Loucy (cell line): Measurements from ENCODE around the gene NLRP10.
"Not testable (repeated sequence)": the region's sequence is repeated elsewhere in the genome, so short reads cannot be mapped to it uniquely, and the experiment has no call there.

ENCODE experiments used
- H2AFZ ChIP-seq: fragments of 200-600 bp; sonication (generic); 2 replicates; pipeline ENCODE4 v1.6.0; 2016; ENCODE audit warnings: antibody characterized with exemption, mild to moderate bottlenecking, low read length, moderate library complexity
- H3F3A ChIP-seq: fragments of 200-600 bp; 2 replicates; pipeline ENCODE4 v1.6.0; 2016; ENCODE audit warnings: antibody characterized with exemption, low read depth, mild to moderate bottlenecking
- H3K27me3 ChIP-seq: fragments of 200-600 bp; sonication (generic); 2 replicates; pipeline ENCODE4 v1.6.1; 2014; ENCODE audit warnings: low read length, mild to moderate bottlenecking; ENCODE audit not compliant: insufficient read depth, poor library complexity, severe bottlenecking
- H3K36me3 ChIP-seq: fragments of 200-600 bp; sonication (generic); 2 replicates; pipeline ENCODE4 v1.6.1; 2016; ENCODE audit warnings: low read length; ENCODE audit not compliant: insufficient read depth
- H3K4me1 ChIP-seq: fragments of 200-600 bp; sonication (generic); 2 replicates; pipeline ENCODE4 v1.5.1; 2014; ENCODE audit warnings: low read length, mild to moderate bottlenecking; ENCODE audit not compliant: insufficient read depth, poor library complexity, severe bottlenecking
- H3K4me2 ChIP-seq: fragments of 200-600 bp; sonication (generic); 2 replicates; pipeline ENCODE4 v1.6.0; 2014; ENCODE audit warnings: antibody characterized with exemption, low read length, low read depth, mild to moderate bottlenecking; ENCODE audit not compliant: poor library complexity, severe bottlenecking
- H3K4me3 ChIP-seq: fragments of 200-600 bp; sonication (generic); 2 replicates; pipeline ENCODE4 v1.5.1; 2014; ENCODE audit warnings: low read length, mild to moderate bottlenecking, mixed read lengths; ENCODE audit not compliant: poor library complexity, severe bottlenecking
- H3K79me2 ChIP-seq: fragments of 200-600 bp; sonication (generic); 2 replicates; pipeline ENCODE4 v1.6.1; 2014; ENCODE audit warnings: low read length; ENCODE audit not compliant: insufficient read depth
- H3K9ac ChIP-seq: fragments of 200-600 bp; sonication (generic); 2 replicates; pipeline ENCODE4 v1.6.0; 2014; ENCODE audit warnings: mild to moderate bottlenecking, low read depth, low read length, moderate library complexity; ENCODE audit not compliant: poor library complexity, severe bottlenecking
- H3K9me2 ChIP-seq: fragments of 200-600 bp; sonication (generic); replicated peaks from 2 replicates; pipeline ENCODE4 v1.6.1; 2016; ENCODE audit warnings: low read depth, low read length, mixed read lengths
- H3K9me3 ChIP-seq: fragments of 200-600 bp; sonication (generic); 2 replicates; pipeline ENCODE4 v1.6.1; 2014; ENCODE audit warnings: mild to moderate bottlenecking, antibody characterized with exemption, low read length, low read depth; ENCODE audit not compliant: insufficient read depth
- H4K20me1 ChIP-seq: fragments of 200-600 bp; sonication (generic); 2 replicates; pipeline ENCODE4 v1.6.0; 2014; ENCODE audit warnings: antibody characterized with exemption, low read length, mild to moderate bottlenecking; ENCODE audit not compliant: insufficient read depth, poor library complexity, severe bottlenecking
- EZH2phosphoT487 ChIP-seq: fragments of 200-600 bp; IDR thresholded peaks from 2 replicates; pipeline ENCODE4 v1.6.1; 2018; ENCODE audit warnings: antibody characterized with exemption, mild to moderate bottlenecking, moderate library complexity, borderline replicate concordance
- TF ChIP-seq, protein P1 (sequence below): fragments of 200-600 bp; sonication (generic); conservative IDR thresholded peaks from 2 replicates; pipeline ENCODE4 v1.5.1; 2014; ENCODE audit warnings: mild to moderate bottlenecking, antibody characterized with exemption, low read length

The NLRP10 gene

GRCh38 chr11:7994581-7995278 is 29.5 kb upstream of the NLRP10 start:
- Histone ChIP-seq H3K9me3 (no peaks in the 10 kb centered on the region), H3K4me1 (peaks cover 25% of the 10 kb centered on the region), H2AFZ (no peak overlapping the region), H3K9me2 (no peaks in the 10 kb centered on the region), H3K9ac (no peak overlapping the region), H3K4me3 (peak overlapping the region; percentile 37), H4K20me1 (peaks cover 9% of the 10 kb centered on the region), H3K4me2 (peak overlapping the region; percentile 52), H3F3A (no peaks in the 10 kb centered on the region), H3K27me3 (no peaks in the 10 kb centered on the region), H3K36me3 (peaks cover 72% of the 10 kb centered on the region), H3K79me2 (peaks cover 23% of the 10 kb centered on the region)
- no peak for TF ChIP-seq EZH2phosphoT487
- TF ChIP-seq, protein P1, sequence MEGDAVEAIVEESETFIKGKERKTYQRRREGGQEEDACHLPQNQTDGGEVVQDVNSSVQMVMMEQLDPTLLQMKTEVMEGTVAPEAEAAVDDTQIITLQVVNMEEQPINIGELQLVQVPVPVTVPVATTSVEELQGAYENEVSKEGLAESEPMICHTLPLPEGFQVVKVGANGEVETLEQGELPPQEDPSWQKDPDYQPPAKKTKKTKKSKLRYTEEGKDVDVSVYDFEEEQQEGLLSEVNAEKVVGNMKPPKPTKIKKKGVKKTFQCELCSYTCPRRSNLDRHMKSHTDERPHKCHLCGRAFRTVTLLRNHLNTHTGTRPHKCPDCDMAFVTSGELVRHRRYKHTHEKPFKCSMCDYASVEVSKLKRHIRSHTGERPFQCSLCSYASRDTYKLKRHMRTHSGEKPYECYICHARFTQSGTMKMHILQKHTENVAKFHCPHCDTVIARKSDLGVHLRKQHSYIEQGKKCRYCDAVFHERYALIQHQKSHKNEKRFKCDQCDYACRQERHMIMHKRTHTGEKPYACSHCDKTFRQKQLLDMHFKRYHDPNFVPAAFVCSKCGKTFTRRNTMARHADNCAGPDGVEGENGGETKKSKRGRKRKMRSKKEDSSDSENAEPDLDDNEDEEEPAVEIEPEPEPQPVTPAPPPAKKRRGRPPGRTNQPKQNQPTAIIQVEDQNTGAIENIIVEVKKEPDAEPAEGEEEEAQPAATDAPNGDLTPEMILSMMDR, result no peak

DNA sequence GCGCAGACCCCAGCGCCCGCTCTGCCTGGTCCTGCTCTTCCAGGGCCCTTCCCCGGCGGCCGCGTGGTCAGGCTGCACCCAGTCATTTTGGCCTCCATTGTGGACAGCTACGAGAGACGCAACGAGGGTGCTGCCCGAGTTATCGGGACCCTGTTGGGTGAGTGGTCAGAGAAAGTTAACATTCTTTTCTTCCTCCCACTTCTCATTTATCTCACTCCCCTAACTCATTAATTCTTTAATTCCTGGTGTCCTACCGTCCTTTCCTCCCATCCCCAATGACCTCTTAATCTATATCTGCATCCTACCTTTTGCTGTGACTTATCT is 22.3 kb upstream of the NLRP10 start:
- peaks cover 14% of the 10 kb centered on the region; the same call in 1 of the 2 replicates for H3K36me3 ChIP-seq
- H3K4me2 ChIP-seq, result peak overlapping the region; percentile 99
- H3F3A ChIP-seq, H3K27me3 ChIP-seq, H3K9me2 ChIP-seq, H3K9me3 ChIP-seq, H2AFZ ChIP-seq: not testable (repeated sequence)
- peaks cover 28% of the 10 kb centered on the region for H4K20me1 ChIP-seq
- peaks cover 26% of the 10 kb centered on the region for H3K4me1 ChIP-seq
- peak overlapping the region; percentile 90 for H3K4me3 ChIP-seq
- peak overlapping the region; percentile 74 for H3K9ac ChIP-seq
- peaks cover 49% of the 10 kb centered on the region for H3K79me2 ChIP-seq

DNA sequence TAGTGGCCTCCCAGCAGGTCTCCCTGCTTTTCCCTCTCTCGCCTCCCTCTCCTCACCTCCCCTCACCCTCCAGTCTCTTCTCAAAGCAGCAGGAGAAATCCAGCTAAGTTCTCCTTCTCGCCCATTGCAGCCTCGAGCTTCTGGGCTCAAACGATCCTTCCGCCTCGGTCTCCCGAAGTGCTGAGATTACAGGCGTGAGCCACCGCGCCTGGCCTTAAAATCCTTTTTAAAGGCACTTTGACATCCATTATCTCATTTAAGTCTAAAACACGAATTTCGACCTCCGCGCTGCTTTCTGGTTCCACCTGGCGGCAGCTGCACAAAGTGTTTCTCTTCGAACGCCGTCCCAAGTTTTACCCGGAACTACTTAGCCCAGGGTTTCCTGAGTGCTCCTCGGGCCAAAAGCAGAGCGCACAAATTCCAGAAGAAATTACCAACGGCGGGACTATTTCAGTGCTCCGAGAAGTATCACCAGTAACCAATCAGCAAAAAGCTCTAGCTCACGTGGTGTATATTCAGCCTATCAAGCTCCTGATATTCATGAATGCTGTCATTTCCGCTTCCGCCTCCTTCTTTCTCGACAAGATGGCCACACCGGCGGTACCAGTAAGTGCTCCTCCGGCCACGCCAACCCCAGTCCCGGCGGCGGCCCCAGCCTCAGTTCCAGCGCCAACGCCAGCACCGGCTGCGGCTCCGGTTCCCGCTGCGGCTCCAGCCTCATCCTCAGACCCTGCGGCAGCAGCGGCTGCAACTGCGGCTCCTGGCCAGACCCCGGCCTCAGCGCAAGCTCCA is 21.7 kb upstream of the NLRP10 start, which contains the start of gene EIF3F:
EIF3F (plus strand) TSS at position 570 of the 792 bp plus-strand sequence; CDS start at position 586, 16 bp downstream.
- Histone ChIP-seq H3K36me3 (peaks cover 8% of the 10 kb centered on the region; the same call in 1 of the 2 replicates), H3K27me3 (no peaks in the 10 kb centered on the region), H3K4me1 (peaks cover 26% of the 10 kb centered on the region), H3K9me3 (no peaks in the 10 kb centered on the region), H4K20me1 (peaks cover 28% of the 10 kb centered on the region), H3K9me2 (no peaks in the 10 kb centered on the region), H3K79me2 (peaks cover 44% of the 10 kb centered on the region), H3K9ac (peak within 1 kb of the TSS; percentile 74), H3F3A (no peaks in the 10 kb centered on the region), H2AFZ (peak within 1 kb of the TSS; percentile 98), H3K4me3 (peak within 1 kb of the TSS; percentile 90), H3K4me2 (peak within 1 kb of the TSS; percentile 99)
- TF ChIP-seq EZH2phosphoT487, result no peak
- TF ChIP-seq, protein P1, result peak; percentile 82
